ENCODE measurements around the gene SYT7.

SYT7 gene

GRCh38 chr11:61518032-61518795, 62.7 kb downstream of the SYT7 start:
- no peak for TF ChIP-seq REST (IDR thresholded peaks at IDR 0.05; ENCODE audit: insufficient read depth in 1 of 2, low read depth in 2 of 2, low read length in 2 of 2)

- no peak for TF ChIP-seq REST (IDR thresholded peaks at IDR 0.05; ENCODE audit: insufficient read depth in 1 of 2, low read depth in 2 of 2, low read length in 2 of 2)
- TF ChIP-seq SIN3A (IDR thresholded peaks at IDR 0.05; ENCODE audit: borderline replicate concordance, insufficient read depth, low read length): no peak
- peak; percentile 47 for TF ChIP-seq FOXP2 (optimal IDR thresholded peaks at IDR 0.05; ENCODE audit: borderline replicate concordance, extremely low read depth, extremely low read length, insufficient read depth)
- TF ChIP-seq POLR2AphosphoS5 (IDR thresholded peaks at IDR 0.05; ENCODE audit: low read depth, low read length): no peak
- no peak for TF ChIP-seq TAF1 (IDR thresholded peaks at IDR 0.05; ENCODE audit: borderline replicate concordance, insufficient read depth, low read length)
Measured at GRCh38 chr11:61516675-61517572, 64.0 kb downstream of the SYT7 start.

- no peak for TF ChIP-seq POLR2AphosphoS5 (IDR thresholded peaks at IDR 0.05; ENCODE audit: low read depth, low read length)
- no peak for TF ChIP-seq TAF1 (IDR thresholded peaks at IDR 0.05; ENCODE audit: borderline replicate concordance, insufficient read depth, low read length)
- TF ChIP-seq SIN3A (IDR thresholded peaks at IDR 0.05; ENCODE audit: borderline replicate concordance, insufficient read depth, low read length): no peak
- TF ChIP-seq FOXP2 (optimal IDR thresholded peaks at IDR 0.05; ENCODE audit: borderline replicate concordance, extremely low read depth, extremely low read length, insufficient read depth): no peak
- no peak for TF ChIP-seq REST (IDR thresholded peaks at IDR 0.05; ENCODE audit: insufficient read depth in 1 of 2, low read depth in 2 of 2, low read length in 2 of 2)
Measured at GRCh38 chr11:61516191-61516590, 64.7 kb downstream of the SYT7 start.

GRCh38 chr11:61515686-61516085, 65.2 kb downstream of the SYT7 start:
- TF ChIP-seq TAF1 (IDR thresholded peaks at IDR 0.05; ENCODE audit: borderline replicate concordance, insufficient read depth, low read length) (no peak), POLR2AphosphoS5 (IDR thresholded peaks at IDR 0.05; ENCODE audit: low read depth, low read length) (no peak), SIN3A (IDR thresholded peaks at IDR 0.05; ENCODE audit: borderline replicate concordance, insufficient read depth, low read length) (no peak), REST (IDR thresholded peaks at IDR 0.05; ENCODE audit: insufficient read depth in 1 of 2, low read depth in 2 of 2, low read length in 2 of 2) (no peak), FOXP2 (optimal IDR thresholded peaks at IDR 0.05; ENCODE audit: borderline replicate concordance, extremely low read depth, extremely low read length, insufficient read depth) (no peak)

All from PFSK-1 (cell line).